H1 (cell line): ENCODE data around the gene GPR39.

Experiments
- BACH1 ChIP-seq: IDR thresholded peaks from 2 replicates; pipeline ENCODE4 v1.6.1; 2012; ENCODE audit warnings: low read length, improper control_type of control experiment
- CTCF ChIP-seq, 3 experiments: IDR thresholded peaks; 1 replicate in 2 of 3; 2 replicates in 1 of 3; pipeline versions ENCODE4 v1.5.1 to v1.6.1; 2011; ENCODE audit warnings: low read length in 3 of 3, mild to moderate bottlenecking in 3 of 3, inconsistent platforms in 2 of 3, low read depth in 1 of 3, moderate library complexity in 1 of 3; ENCODE audit not compliant: insufficient read depth in 1 of 3; ENCODE audit errors: control extremely low read depth in 1 of 3
- EGR1 ChIP-seq: IDR thresholded peaks from 2 replicates; pipeline ENCODE4 v1.6.1; 2011; ENCODE audit warnings: low read depth, low read length, borderline replicate concordance
- EZH2 ChIP-seq: fragments of 200-600 bp; sonication (generic); IDR thresholded peaks from 2 replicates; pipeline ENCODE4 v1.7.1; 2012; ENCODE audit warnings: low read depth, mild to moderate bottlenecking, moderate library complexity, low read length, inconsistent platforms; ENCODE audit not compliant: severe bottlenecking
- MAFK ChIP-seq: IDR thresholded peaks from 2 replicates; pipeline ENCODE4 v1.6.1; 2012; ENCODE audit warnings: low read depth, mild to moderate bottlenecking, improper control_type of control experiment, low read length
- POLR2A ChIP-seq, 2 experiments: IDR thresholded peaks; 1 replicate in 1 of 2; 2 replicates in 1 of 2; pipeline ENCODE4 v1.6.1; 2011; ENCODE audit warnings: low read depth in 2 of 2, low read length in 2 of 2, mild to moderate bottlenecking in 2 of 2; ENCODE audit errors: control extremely low read depth in 1 of 2
- POLR2AphosphoS5 ChIP-seq: IDR thresholded peaks from 2 replicates; pipeline ENCODE4 v1.6.1; 2011; ENCODE audit warnings: low read depth, low read length
- RBBP5 ChIP-seq: IDR thresholded peaks from 2 replicates; pipeline ENCODE4 v1.7.1; 2012; ENCODE audit warnings: low read depth, mild to moderate bottlenecking, inconsistent platforms, low read length, moderate library complexity, borderline replicate concordance
- YY1 ChIP-seq: IDR thresholded peaks from 2 replicates; pipeline ENCODE4 v1.6.1; 2011; ENCODE audit warnings: low read depth, mild to moderate bottlenecking, low read length
- ZNF274 ChIP-seq: IDR thresholded peaks from 2 replicates; pipeline ENCODE4 v1.7.0; 2012; ENCODE audit warnings: low read length, borderline replicate concordance; ENCODE audit errors: extremely low read depth
- TF ChIP-seq, protein P1 (sequence below): IDR thresholded peaks from 2 replicates; pipeline ENCODE4 v1.6.1; 2012; ENCODE audit warnings: inconsistent platforms

- TF ChIP-seq YY1 = no peak
- no peak for TF ChIP-seq CTCF (IDR thresholded peaks at IDR 0.05; ENCODE audit: control extremely low read depth in 1 of 3, insufficient read depth in 1 of 3, low read depth in 1 of 3, low read length in 3 of 3)
- TF ChIP-seq, protein P1, sequence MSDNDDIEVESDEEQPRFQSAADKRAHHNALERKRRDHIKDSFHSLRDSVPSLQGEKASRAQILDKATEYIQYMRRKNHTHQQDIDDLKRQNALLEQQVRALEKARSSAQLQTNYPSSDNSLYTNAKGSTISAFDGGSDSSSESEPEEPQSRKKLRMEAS = no peak
- no peak for TF ChIP-seq BACH1
- no peak for TF ChIP-seq ZNF274
- TF ChIP-seq EGR1 = no peak
- no peak for TF ChIP-seq POLR2A (IDR thresholded peaks at IDR 0.05; ENCODE audit: control extremely low read depth in 1 of 2, low read depth in 2 of 2, low read length in 2 of 2)
- no peak for TF ChIP-seq POLR2AphosphoS5
- no peak for TF ChIP-seq MAFK
- TF ChIP-seq EZH2 = no peak
- TF ChIP-seq RBBP5 = no peak
Measured at GRCh38 chr2:132692816-132693215, 276.2 kb downstream of the GPR39 start.
